GM12865 (cell line): ENCODE results near the gene TM2D3.
A peak's percentile ranks its signal among the peaks of the same experiment; 100 is the strongest.

Experiments used
- DNase-seq: peaks from one replicate; pipeline ENCODE4 v3.0.0; 2010; ENCODE audit warnings: low read depth
- H3K4me3 ChIP-seq: 2 replicates; pipeline ENCODE4 v1.5.1; 2011; ENCODE audit warnings: mild to moderate bottlenecking, low read depth, low read length, control low read depth
- TF ChIP-seq, protein P1 (sequence below): IDR thresholded peaks from 2 replicates; pipeline ENCODE4 v1.5.1; 2011; ENCODE audit warnings: low read length, control low read depth, low read depth, inconsistent platforms; ENCODE audit not compliant: insufficient read depth; ENCODE audit errors: missing control alignments

TM2D3 gene

DNA sequence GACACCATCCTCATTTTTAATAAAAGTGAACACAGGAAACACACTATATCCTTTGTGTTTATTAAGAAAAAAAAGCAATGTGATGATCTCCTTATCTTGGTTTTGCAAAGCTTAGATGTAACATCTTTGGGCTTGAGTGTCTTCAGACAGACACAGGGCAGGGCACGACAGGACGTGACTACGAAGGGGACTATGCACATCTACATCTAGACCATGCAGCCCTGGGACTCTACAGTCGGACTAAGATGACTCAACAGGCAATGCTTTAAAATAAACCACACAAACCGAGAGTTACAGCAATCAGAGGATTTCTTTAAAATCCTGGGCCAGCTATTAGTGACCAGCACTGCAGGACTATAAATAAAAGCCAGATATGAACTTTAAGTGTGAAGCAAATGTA lies 22.8 kb upstream of the TM2D3 start:
- no peak overlapping the region for H3K4me3 ChIP-seq
- TF ChIP-seq, protein P1, sequence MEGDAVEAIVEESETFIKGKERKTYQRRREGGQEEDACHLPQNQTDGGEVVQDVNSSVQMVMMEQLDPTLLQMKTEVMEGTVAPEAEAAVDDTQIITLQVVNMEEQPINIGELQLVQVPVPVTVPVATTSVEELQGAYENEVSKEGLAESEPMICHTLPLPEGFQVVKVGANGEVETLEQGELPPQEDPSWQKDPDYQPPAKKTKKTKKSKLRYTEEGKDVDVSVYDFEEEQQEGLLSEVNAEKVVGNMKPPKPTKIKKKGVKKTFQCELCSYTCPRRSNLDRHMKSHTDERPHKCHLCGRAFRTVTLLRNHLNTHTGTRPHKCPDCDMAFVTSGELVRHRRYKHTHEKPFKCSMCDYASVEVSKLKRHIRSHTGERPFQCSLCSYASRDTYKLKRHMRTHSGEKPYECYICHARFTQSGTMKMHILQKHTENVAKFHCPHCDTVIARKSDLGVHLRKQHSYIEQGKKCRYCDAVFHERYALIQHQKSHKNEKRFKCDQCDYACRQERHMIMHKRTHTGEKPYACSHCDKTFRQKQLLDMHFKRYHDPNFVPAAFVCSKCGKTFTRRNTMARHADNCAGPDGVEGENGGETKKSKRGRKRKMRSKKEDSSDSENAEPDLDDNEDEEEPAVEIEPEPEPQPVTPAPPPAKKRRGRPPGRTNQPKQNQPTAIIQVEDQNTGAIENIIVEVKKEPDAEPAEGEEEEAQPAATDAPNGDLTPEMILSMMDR = no peak
- peak; percentile 26 for DNase-seq

DNA sequence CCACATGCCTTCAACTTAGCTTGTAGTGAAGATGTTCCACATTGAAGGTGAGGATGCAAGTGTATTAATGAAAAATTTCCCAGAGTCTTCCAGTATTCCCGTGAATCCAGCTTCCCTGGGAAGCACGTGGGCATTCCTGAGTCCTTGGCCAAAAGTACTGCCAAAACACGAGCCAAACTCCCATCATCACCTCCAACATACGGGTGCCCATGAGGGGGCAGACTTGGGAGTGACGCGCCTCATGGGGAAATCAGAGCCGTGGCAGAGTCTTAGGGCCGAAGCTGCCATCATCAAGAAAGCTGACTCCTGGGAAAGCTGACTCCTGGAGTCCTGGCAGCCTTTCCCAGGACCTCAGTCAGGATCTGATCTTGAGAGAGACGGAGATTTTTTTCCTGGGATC lies 20.1 kb upstream of the TM2D3 start:
- no peak for DNase-seq
- no peak overlapping the region for H3K4me3 ChIP-seq
- TF ChIP-seq, protein P1 = no peak

DNA sequence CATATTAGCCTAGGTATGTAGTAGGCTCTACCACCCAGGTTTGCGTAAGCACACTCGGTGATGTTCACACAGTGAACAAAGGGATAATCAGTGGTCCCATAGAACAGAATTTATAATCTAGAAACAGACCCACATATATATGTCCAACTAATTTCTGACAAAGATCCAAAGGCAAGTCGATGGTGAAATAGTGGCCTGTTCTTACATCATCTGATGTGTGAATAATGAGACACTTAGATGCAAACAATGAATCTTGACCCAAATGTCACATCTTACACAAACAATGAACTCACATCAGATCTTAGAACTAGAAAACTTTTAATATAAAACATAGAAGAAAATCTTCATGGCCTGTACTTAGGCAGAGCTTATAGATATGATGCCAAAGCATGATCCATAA lies 17.6 kb upstream of the TM2D3 start:
- TF ChIP-seq, protein P1 = no peak
- no peak for DNase-seq
- H3K4me3 ChIP-seq = no peak overlapping the region

DNA sequence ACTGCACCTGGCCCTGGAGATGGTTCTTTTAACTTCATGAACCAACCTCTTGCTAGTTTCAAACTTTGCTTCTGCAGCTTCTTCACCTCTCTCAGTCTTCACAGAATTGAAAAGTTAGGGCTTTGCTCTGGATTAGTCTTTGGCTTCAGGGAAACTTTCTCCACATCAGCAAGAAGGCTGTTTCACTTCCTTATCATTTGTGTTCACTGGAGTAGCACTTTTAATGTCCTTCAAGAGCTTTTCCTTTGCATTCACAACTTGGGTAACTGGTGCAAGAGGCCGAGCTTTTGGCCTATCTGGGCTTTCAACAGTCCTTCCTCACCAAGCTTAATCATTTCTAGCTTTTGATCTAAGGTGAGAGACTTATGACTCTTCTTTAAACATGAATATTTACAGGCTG lies 15.7 kb upstream of the TM2D3 start:
- DNase-seq = no peak
- H3K4me3 ChIP-seq = no peak overlapping the region
- TF ChIP-seq, protein P1 = no peak

DNA sequence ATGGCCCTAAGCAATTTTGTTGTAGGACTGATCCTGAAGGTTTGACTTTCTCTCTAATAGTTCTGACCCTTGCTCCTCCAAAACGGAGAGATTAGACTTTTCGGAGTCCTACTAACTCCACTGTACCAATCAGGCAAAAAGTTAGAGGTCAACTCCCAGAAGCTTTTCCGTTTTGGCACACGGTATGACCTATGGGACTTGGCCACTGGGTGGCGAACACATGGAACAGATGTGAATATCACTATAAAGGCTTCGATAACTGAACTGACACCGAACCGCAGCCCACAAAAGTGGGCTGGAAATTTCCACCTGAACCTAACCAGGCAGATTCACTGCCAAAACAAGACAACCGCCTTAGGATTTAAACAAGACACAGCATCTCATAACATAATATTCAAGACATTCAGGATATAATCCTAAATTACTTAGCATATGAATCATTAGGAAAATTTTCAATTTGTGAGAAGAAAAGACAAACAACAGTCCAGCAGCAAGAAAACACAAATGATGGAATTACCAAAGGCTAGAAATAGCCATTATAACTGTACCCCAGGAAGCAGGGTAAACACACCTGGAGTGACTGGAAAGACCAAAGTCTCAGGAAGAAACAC lies 12.2 kb upstream of the TM2D3 start:
- DNase-seq = no peak
- TF ChIP-seq, protein P1 = no peak
- no peak overlapping the region for H3K4me3 ChIP-seq

DNA sequence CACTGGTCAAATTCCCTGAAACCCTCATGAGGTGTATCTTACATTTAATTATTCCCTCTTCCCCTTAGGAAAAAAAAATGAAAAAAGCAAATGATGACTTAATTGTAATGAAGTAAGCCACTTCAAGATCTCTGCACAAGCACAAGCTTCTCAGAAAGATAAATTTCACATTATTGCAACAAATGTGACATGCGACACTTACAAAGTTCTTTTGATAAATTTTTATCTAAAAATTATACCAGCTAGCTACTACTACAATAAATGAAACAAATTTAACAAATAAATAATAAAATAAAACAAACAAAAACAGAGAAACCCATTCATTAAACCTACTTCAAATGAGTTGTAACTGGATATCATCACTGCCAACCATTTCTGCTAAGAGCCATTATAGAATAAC lies 10.0 kb upstream of the TM2D3 start:
- no peak overlapping the region for H3K4me3 ChIP-seq
- no peak for DNase-seq
- TF ChIP-seq, protein P1 = no peak

DNA sequence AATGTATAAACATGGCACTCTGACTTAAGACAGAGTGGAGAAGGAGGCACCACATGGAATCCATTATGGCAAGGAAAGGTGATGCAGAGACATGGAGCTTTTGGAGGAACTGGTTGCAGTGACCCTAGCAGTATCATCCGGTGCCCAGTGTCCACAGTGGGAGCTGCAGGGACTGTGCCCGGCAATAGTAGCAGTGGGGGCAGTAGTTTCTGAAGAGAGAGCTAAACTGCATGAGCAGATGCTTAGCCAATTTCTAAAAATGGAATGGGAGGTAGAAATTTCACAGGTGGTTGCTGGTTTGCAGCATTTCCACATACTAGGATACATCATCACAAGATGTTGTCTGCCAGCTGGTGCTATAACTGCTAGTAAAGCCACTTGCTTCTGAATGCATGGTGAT lies 7.8 kb upstream of the TM2D3 start:
- DNase-seq = no peak
- TF ChIP-seq, protein P1 = no peak

More for the DNA sequence above, 7.8 kb upstream of the TM2D3 start:
- H3K4me3 ChIP-seq = no peak overlapping the region
